ENCODE results near the gene MGP.

DNA sequence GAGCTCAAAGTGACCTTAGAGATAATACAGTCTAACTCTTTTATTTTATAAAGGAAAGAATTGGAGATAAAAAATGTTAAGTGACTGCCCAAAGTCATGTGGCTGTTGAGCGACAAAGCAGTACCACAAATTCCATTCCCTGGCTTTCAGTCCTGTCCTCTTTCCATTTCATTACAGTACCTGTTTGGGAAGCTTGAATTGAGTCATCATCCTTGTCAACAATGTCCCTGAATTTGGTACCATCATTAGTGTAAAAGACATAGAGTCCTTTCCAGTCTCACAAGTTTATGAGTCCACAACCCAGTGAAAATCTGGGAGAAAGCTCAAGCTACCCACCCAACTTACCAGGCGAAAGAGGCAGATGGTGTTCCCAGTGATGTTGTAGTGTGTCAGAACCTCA is 48.9 kb upstream of the MGP start:
- no peak for TF ChIP-seq CENPT (CRISPR knock-in tag; IDR thresholded peaks at IDR 0.05; ENCODE audit: low read depth)
- TF ChIP-seq, protein P1, sequence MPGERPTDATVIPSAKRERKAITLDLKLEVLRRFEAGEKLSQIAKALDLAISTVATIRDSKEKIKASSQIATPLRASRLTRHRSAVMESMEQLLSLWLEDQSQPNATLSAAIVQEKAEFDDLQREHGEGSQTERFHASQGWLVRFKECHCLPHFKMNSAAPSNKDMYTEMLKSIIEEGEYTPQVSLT (CRISPR knock-in tag; IDR thresholded peaks at IDR 0.05; ENCODE audit: borderline replicate concordance, low read depth) = no peak
